Activated T-cell treated with anti-CD3 and anti-CD28 coated beads for 4 hours (primary cell): ENCODE measurements around the gene PTPRCAP.

Experiments used
- DNase-seq: peaks from one replicate; pipeline ENCODE4 v3.0.0-alpha.2; 2020

PTPRCAP gene

GRCh38 chr11:67393990-67394389 is 43.5 kb downstream of the PTPRCAP start:
- no peak for DNase-seq

- no peak for DNase-seq
Observed at GRCh38 chr11:67393437-67393836, 44.0 kb downstream of the PTPRCAP start.

DNA sequence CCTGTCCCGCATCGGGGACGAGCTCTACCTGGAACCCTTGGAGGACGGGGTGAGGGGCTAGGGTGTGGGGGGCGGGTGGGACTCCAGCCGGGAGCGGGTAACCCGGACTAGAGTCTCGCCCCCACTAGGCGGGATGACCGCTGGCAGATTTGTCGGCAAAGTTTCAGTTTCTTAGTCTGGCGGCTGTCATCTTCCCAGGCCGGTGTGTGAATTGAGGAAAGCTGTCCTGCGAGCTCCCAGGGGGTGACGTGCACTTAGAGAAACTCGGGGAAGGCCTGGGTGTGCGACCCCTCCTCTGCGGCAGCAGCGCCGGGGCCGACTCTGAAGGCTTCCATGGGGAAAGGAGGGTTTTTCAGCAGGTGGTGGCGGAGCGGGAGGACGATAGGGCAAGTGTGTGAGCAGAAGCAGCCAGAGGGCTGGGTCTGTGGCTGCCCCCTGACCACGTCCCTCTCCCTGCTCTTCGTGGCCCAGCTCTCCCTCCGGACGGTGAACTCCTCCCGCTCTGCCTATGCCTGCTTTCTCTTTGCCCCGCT is 45.2 kb downstream of the PTPRCAP start:
- no peak for DNase-seq

DNA sequence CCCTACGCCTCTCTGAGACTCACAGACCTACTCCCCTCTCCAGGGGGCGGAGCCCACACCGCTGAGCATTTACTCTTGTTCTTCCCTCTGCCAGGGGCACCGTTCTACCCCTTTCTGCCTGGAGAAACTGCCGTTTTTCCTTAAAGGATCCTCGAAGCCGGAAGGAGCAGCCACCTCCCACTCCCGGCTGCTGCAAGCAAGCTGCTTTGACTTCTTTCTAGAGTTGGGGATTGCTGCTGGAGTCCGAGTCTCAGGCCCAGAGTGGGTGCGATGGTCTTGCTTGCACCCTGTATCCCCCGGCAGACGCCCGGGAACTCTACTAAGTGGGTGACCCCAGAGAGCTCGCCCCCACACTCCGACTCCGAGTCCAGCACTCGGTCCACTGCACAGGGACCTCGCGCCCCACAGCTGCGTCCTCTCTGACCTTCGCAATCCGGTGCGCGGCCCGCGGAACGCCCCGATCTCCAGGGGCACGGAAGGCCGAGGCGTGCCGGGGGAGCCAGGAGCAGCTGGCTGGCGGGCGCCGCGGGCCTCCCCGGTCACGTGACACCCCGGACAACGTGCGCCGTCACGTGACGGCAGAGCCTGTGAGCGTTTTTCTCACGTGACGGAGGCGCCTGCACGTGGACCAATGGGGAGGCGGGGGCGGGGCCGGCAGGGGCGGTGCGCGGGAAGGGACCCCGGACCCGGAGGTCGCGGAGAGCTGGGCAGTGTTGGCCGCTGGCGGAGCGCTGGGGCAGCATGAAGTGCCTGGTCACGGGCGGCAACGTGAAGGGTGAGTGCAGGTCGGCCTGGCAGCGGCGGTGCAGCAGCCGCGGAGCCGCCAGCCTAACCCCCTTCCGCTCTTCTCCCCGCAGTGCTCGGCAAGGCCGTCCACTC is 45.9 kb downstream of the PTPRCAP start, which contains the start of gene RAD9A:
TSS of gene RAD9A (plus strand) at position 683 of the 879 bp plus-strand sequence. CDS start at position 742, 59 bp downstream.
- peak; percentile 87 for DNase-seq

DNA sequence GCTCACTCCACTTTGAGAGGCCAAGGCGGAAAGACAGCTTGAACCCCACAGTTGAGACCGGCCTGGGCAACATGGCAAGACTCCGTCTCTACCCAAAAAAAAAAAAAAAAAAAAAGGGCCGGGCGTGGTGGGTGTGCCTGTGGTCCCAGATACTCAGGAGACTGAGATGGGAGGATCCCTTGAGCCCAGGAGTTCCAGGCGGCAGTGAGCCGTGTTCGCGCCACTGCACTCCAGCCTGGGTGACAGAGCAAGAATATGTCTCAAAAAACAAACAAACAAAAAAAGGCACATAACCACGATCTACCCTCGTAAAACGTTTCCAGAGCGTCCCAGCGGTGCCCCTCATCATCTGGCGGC is 46.6 kb downstream of the PTPRCAP start:
- no peak for DNase-seq

GRCh38 chr11:67389477-67389876 is 48.0 kb downstream of the PTPRCAP start:
- peak; percentile 56 for DNase-seq

- DNase-seq: no peak
Observed at GRCh38 chr11:67387518-67387917, 50.0 kb downstream of the PTPRCAP start.

DNA sequence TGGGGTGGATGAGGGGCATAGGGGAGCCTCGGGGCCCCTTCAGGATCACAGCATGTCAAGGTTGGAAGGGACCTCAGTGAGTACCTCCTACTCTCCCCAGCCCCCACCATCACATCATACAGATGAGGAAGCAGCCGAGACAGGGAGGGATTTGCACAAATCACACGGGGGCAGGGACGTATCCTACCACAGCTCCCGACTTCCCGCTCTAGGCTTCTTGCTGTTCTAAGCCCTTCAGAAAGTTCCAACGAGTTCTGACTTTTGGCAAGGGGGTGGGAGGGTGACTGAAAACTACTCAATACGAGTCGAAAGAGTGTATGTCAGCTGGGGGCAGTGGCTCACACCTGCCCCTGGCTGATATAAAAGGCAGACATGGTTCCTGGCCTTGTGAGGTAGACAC is 50.4 kb downstream of the PTPRCAP start:
- DNase-seq: no peak
